ENCODE data around the gene TGM6.

The TGM6 gene

DNA sequence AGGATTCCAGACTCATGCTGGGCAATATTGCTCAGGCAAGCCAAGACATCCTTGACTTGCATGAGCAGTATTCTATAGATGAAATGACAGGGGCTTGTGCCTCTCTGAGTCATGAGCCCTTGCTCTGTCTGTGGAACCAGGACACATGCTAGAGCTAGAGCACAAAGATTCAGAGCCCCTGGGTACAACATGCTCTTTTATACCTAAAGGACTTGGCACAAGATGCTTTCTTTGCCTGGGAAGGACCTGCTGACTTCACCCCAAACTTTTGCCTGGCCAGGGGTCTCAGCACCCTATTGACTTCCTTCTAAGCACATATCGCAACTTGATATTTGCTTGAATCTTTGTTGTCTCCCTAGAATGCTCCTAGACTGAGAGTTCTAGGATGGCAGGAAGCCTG lies 27.4 kb downstream of the TGM6 start:
- Histone ChIP-seq H3K4me3 (no peak overlapping the region), H3K4me2 (no peak overlapping the region), H3K4me1 (no peaks in the 10 kb centered on the region), H3K9ac (no peak overlapping the region), H3K27ac (no peak overlapping the region), H3K36me3 (no peaks in the 10 kb centered on the region), H4K20me1 (no peaks in the 10 kb centered on the region), H3K9me3 (replicated peaks in 1 of 11) (peaks cover 0 to 16% (median 9%) of the 10 kb centered on the region in 11 experiments; a peak in 11 of 22 replicates), H3K27me3 (no peaks in the 10 kb centered on the region)
- TF ChIP-seq Cebpa-rat (IDR thresholded peaks at IDR 0.05): no peak

DNA sequence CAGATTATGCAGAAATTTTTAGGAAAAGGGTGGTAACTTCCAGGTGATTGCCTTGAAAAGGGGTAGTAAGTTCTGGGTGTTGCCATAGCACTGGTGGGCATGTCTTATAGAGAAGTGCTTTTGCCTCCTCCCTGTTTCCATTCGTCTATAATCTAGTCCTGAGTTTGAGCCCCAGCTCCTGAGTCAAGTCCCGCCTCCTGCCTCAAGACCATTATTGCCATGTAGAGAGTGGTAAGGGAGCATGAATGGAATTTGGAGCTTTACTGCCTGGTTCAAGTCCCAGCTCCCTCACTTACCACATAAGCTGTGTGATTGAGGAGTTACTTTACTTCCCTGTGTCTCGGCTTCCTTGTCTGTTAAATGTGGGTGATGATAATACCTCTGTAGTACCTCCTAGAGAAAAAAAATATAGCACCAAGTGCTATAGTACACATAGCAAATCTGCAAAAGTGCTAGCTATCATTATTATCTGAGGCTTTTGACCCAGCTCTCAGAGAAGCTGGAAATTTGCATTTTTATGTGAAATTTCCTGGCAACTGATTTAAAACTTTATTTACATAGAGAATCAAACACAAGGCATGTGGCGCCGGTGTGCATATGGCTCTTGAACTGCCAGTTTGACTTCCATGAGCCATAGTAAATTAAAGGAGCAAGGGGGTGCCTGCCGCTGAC lies 36.0 kb downstream of the TGM6 start:
- Histone ChIP-seq H3K27ac (no peak overlapping the region), H3K9me3 (replicated peaks in 1 of 11) (no peaks in the 10 kb centered on the region), H3K4me1 (no peaks in the 10 kb centered on the region), H3K27me3 (no peaks in the 10 kb centered on the region), H3K4me3 (no peak overlapping the region), H4K20me1 (no peaks in the 10 kb centered on the region), H3K36me3 (no peaks in the 10 kb centered on the region), H3K4me2 (no peak overlapping the region), H3K9ac (no peak overlapping the region)
- TF ChIP-seq Cebpa-rat (IDR thresholded peaks at IDR 0.05): no peak

DNA sequence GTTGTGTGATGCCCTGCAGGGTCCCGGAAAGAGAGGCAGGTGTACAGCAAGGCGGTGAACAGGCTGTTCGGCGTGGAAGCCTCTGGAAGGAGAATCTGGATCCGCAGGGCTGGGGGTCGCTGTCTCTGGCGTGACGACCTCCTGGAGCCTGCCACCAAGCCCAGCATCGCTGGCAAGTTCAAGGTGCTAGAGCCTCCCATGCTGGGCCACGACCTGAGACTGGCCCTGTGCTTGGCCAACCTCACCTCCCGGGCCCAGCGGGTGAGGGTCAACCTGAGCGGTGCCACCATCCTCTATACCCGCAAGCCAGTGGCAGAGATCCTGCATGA lies 36.5 kb downstream of the TGM6 start:
- no peaks in the 10 kb centered on the region for H3K27me3 ChIP-seq

DNA sequence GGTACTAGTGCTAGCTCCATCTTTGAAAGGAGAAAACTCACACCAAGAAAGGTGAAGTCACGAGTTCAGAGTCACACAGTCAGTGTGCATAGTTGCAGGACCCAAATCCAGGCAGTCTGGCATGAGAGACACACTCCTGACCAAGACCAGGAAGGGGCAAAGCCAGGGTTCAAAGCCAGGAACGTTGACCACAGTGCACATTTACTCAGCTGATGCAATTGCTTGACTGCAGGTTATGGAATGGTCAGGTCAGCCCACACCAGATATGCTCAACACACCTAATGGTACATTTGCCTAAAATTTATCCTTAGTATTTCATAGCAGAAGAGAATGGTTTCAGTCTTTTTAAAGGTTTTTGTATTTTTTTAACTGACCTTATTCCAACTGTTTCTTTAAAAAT lies 37.7 kb downstream of the TGM6 start:
- no peaks in the 10 kb centered on the region for H3K36me3 ChIP-seq
- no peaks in the 10 kb centered on the region for H4K20me1 ChIP-seq
- H3K9me3 ChIP-seq (replicated peaks in 1 of 11): peaks cover 0 to 4% (median 1%) of the 10 kb centered on the region in 11 experiments; a peak in 9 of 22 replicates
- H3K4me1 ChIP-seq: no peaks in the 10 kb centered on the region
- TF ChIP-seq Cebpa-rat (IDR thresholded peaks at IDR 0.05): no peak
- no peak overlapping the region for H3K4me2 ChIP-seq
- no peak overlapping the region for H3K9ac ChIP-seq
- no peak overlapping the region for H3K4me3 ChIP-seq
- no peaks in the 10 kb centered on the region for H3K27me3 ChIP-seq
- H3K27ac ChIP-seq: no peak overlapping the region

More for the DNA sequence above, 36.5 kb downstream of the TGM6 start:
- Histone ChIP-seq H3K9ac (no peak overlapping the region), H3K36me3 (no peaks in the 10 kb centered on the region), H4K20me1 (no peaks in the 10 kb centered on the region), H3K4me2 (no peak overlapping the region), H3K4me3 (no peak overlapping the region), H3K4me1 (no peaks in the 10 kb centered on the region), H3K9me3 (replicated peaks in 1 of 11) (no peaks in the 10 kb centered on the region), H3K27ac (no peak overlapping the region)
- TF ChIP-seq Cebpa-rat (IDR thresholded peaks at IDR 0.05): no peak

DNA sequence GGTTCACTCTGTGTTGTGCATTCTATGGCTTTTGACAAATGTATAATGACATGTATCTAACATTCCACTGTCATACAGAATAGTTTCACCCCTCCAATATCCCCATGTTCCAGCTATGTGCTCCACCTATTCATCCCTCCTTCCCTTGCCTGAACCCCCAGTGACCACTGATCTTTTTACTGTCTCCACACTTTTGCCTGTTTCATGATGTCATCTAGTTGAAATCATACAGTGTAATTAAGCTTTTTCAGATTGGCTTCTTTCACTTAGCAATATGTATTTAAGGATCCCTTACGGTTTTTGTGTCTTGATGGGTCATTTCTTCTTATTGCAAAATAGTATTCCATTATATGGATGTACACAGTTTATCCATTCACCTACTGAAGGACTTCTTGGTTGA lies 39.8 kb downstream of the TGM6 start:
- no peak overlapping the region for H3K4me3 ChIP-seq
- no peaks in the 10 kb centered on the region for H3K27me3 ChIP-seq
- no peaks in the 10 kb centered on the region for H4K20me1 ChIP-seq
- no peaks in the 10 kb centered on the region for H3K4me1 ChIP-seq
- H3K27ac ChIP-seq: no peak overlapping the region
- peaks cover 11 to 21% (median 13%) of the 10 kb centered on the region in 11 experiments; a peak in 18 of 22 replicates for H3K9me3 ChIP-seq (replicated peaks in 1 of 11)
- TF ChIP-seq Cebpa-rat (IDR thresholded peaks at IDR 0.05): no peak
- H3K9ac ChIP-seq: no peak overlapping the region
- no peak overlapping the region for H3K4me2 ChIP-seq
- no peaks in the 10 kb centered on the region for H3K36me3 ChIP-seq

DNA sequence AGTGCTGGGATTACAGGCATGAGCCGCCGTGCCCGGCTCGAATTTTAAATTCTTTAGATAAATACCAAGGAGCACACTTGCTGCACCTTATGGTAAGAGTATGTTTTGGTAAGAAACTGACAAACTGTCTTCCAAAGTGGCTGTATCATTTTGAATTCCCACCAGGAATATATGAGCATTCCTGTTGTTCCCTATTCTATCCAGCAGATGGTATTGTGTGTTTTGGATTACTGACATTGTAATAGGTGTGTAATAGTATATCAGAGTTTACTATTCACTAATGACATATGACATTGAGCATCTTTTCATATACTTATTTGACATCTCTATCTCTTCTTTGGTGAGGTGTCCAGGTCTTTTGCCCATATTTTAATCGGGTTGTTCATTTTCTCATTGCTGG lies 40.5 kb downstream of the TGM6 start:
- no peak overlapping the region for H3K27ac ChIP-seq
- no peak overlapping the region for H3K9ac ChIP-seq
- no peaks in the 10 kb centered on the region for H3K27me3 ChIP-seq
- no peak overlapping the region for H3K4me2 ChIP-seq
- H3K4me3 ChIP-seq: no peak overlapping the region
- H3K9me3 ChIP-seq (replicated peaks in 1 of 11): peaks cover 11 to 21% (median 13%) of the 10 kb centered on the region in 11 experiments; a peak in 18 of 22 replicates
- no peaks in the 10 kb centered on the region for H3K36me3 ChIP-seq
- H4K20me1 ChIP-seq: no peaks in the 10 kb centered on the region
- TF ChIP-seq Cebpa-rat (IDR thresholded peaks at IDR 0.05): no peak
- H3K4me1 ChIP-seq: no peaks in the 10 kb centered on the region

DNA sequence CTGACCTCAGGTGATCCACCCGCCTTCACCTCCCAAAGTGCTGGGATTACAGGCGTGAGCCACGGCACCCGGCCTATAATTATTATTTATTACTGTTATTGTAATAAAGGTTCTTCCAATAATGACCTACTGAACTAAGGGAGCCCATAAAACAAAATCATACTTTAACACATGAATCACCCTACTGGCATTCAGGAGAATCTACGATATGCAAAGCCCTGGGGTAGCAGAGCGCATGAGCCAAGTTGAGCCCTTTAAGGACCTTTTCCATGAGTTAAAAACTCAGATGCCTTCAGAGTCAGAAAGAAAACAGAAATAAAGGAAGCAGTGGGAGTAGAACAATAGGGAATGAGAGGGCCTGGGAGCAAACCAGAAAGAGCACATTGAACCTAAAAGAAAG lies 48.4 kb downstream of the TGM6 start:
- peaks cover 4 to 10% (median 6%) of the 10 kb centered on the region in 11 experiments; a peak in 17 of 22 replicates for H3K9me3 ChIP-seq (replicated peaks in 1 of 11)
- H3K4me2 ChIP-seq: no peak overlapping the region
- no peak overlapping the region for H3K9ac ChIP-seq
- H3K4me1 ChIP-seq: no peaks in the 10 kb centered on the region
- no peaks in the 10 kb centered on the region for H3K36me3 ChIP-seq
- H3K4me3 ChIP-seq: no peak overlapping the region
- no peaks in the 10 kb centered on the region for H3K27me3 ChIP-seq
- H3K27ac ChIP-seq: no peak overlapping the region
- no peaks in the 10 kb centered on the region for H4K20me1 ChIP-seq
- TF ChIP-seq Cebpa-rat (IDR thresholded peaks at IDR 0.05): no peak

DNA sequence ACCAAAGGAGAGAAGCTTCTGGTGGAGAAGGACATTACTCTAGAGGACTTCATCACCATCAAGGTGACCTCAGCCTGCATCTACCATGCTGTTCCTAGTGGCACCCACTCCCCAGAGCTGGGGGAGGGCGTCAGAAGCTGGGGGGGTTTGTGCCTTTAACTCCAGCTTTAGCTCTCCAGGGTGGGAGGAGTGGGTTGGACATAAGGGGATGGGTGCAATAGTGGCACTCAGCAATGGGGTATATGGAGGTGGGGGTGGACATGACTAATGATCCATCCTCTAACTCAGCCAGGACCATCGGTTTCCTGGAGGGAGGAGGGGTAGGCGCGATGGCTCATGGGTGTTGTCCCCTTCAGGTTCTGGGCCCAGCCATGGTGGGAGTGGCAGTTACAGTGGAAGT lies 49.8 kb downstream of the TGM6 start:
- H3K4me1 ChIP-seq: no peaks in the 10 kb centered on the region
- H4K20me1 ChIP-seq: no peaks in the 10 kb centered on the region
- H3K27me3 ChIP-seq: no peaks in the 10 kb centered on the region
- no peak overlapping the region for H3K27ac ChIP-seq
- no peaks in the 10 kb centered on the region for H3K36me3 ChIP-seq
- H3K9me3 ChIP-seq (replicated peaks in 1 of 11): no peaks in the 10 kb centered on the region
- H3K4me2 ChIP-seq: no peak overlapping the region
- H3K9ac ChIP-seq: no peak overlapping the region
- TF ChIP-seq Cebpa-rat (IDR thresholded peaks at IDR 0.05): no peak
- H3K4me3 ChIP-seq: no peak overlapping the region

DNA sequence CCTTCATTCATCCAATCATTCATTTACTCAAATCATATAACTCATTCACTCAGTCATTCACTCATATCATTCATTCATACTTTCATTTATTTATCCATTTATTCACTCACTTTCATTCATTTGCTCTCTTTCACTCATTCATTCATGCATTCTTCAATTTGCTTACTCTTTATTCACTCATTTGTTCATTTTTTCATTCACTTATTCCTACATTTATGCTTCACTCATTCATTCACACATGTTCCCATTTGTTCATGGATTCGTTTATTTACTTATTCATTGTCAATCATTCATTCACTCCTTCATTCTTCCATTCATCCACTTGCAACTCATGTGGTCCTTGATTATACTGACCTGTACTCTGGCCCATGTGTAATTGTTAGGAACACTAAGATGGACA lies 50.5 kb downstream of the TGM6 start:
- Histone ChIP-seq H4K20me1 (no peaks in the 10 kb centered on the region), H3K4me1 (no peaks in the 10 kb centered on the region), H3K27me3 (no peaks in the 10 kb centered on the region), H3K4me2 (no peak overlapping the region), H3K36me3 (no peaks in the 10 kb centered on the region), H3K27ac (no peak overlapping the region), H3K4me3 (no peak overlapping the region), H3K9me3 (replicated peaks in 1 of 11) (no peaks in the 10 kb centered on the region), H3K9ac (no peak overlapping the region)
- TF ChIP-seq Cebpa-rat (IDR thresholded peaks at IDR 0.05): no peak

DNA sequence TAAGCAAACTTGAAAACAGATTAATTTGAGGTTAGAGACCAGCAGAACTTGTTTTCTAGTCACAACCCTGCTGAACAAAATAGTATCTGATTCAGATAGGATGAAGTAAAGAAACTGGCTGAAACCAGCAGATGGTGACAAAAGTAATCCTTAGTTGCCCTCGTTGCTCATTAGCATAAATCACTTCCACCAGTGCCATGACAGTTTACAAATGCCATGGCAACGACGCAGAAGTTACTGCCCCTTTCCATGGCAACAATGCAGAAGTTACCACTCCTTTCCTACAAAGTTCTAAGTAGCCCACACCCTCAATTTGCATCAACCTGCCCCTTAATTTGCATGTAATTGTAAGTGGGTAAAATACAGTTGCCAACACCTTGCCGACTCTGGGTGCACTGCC lies 66.1 kb downstream of the TGM6 start:
- H3K27ac ChIP-seq: no peak overlapping the region
- no peak for TF ChIP-seq Cebpa-rat (IDR thresholded peaks at IDR 0.05)
- H3K4me1 ChIP-seq: peaks cover 0 to 26% (median 21%) of the 10 kb centered on the region in 10 experiments; a peak in 15 of 20 replicates
- H3K4me3 ChIP-seq: no peak overlapping the region
- H3K9me3 ChIP-seq (replicated peaks in 1 of 11): peaks cover 0 to 18% (median 6%) of the 10 kb centered on the region in 11 experiments; a peak in 11 of 22 replicates
- H3K27me3 ChIP-seq: no peaks in the 10 kb centered on the region
- no peak overlapping the region for H3K4me2 ChIP-seq
- H3K9ac ChIP-seq: no peak overlapping the region
- H4K20me1 ChIP-seq: no peaks in the 10 kb centered on the region
- H3K36me3 ChIP-seq: no peaks in the 10 kb centered on the region
